ENCODE data around the gene CHRM5. TPM values are rescaled to one million over a fixed set of nuclear protein-coding genes. Genes with fewer than 3 reads are reported as not detected.
"Not testable (repeated sequence)": the region's sequence is repeated elsewhere in the genome, so short reads cannot be mapped to it uniquely, and the experiment has no call there.

The CHRM5 gene
- total and polyA plus RNA-seq, 2 experiments from 2014 or later = not detected

- H3K9me3 ChIP-seq (ENCODE audit: low read depth) = no peaks in the 10 kb centered on the region
- whole genome bisulfite sequencing (ENCODE audit: low lambda C conversion rate, missing lambda C conversion rate) = 67% methylated on average over 3 of the region's 3 CpGs
- no peak for DNase-seq (ENCODE audit: low spot score)
- H3K79me2 ChIP-seq = no peaks in the 10 kb centered on the region
- H3K4me2 ChIP-seq = no peak overlapping the region
- no peaks in the 10 kb centered on the region for H3K4me1 ChIP-seq (ENCODE audit: insufficient read depth)
- no peak overlapping the region for H2AFZ ChIP-seq
- no peaks in the 10 kb centered on the region for H4K20me1 ChIP-seq (ENCODE audit: insufficient read depth, poor library complexity, severe bottlenecking)
- H3K9me2 ChIP-seq (replicated peaks; ENCODE audit: insufficient read depth) = no peaks in the 10 kb centered on the region
- TF ChIP-seq EZH2 (IDR thresholded peaks at IDR 0.05; ENCODE audit: borderline replicate concordance) (no peak), CTCF (IDR thresholded peaks at IDR 0.05; ENCODE audit: poor library complexity) (no peak), EZH2phosphoT487 (IDR thresholded peaks at IDR 0.05; ENCODE audit: low read depth, severe bottlenecking, unreplicated experiment) (no peak)
- no peaks in the 10 kb centered on the region for H3K27me3 ChIP-seq
- no peak overlapping the region for H3K4me3 ChIP-seq
- no peaks in the 10 kb centered on the region for H3K36me3 ChIP-seq (replicated peaks; ENCODE audit: insufficient read depth, low read depth)
- no peak overlapping the region for H3K27ac ChIP-seq
Observed at GRCh38 chr15:33985751-33986150, 17.5 kb downstream of the CHRM5 start.

GRCh38 chr15:33987444-33987843 is 19.1 kb downstream of the CHRM5 start:
- Histone ChIP-seq H4K20me1 (ENCODE audit: insufficient read depth, poor library complexity, severe bottlenecking) (no peaks in the 10 kb centered on the region), H3K27me3 (no peaks in the 10 kb centered on the region), H3K36me3 (replicated peaks; ENCODE audit: insufficient read depth, low read depth) (no peaks in the 10 kb centered on the region), H3K4me3 (no peak overlapping the region), H3K9me3 (ENCODE audit: low read depth) (no peaks in the 10 kb centered on the region), H3K4me1 (ENCODE audit: insufficient read depth) (no peaks in the 10 kb centered on the region), H3K9me2 (replicated peaks; ENCODE audit: insufficient read depth) (no peaks in the 10 kb centered on the region), H3K79me2 (no peaks in the 10 kb centered on the region), H3K27ac (no peak overlapping the region), H3K4me2 (no peak overlapping the region), H2AFZ (no peak overlapping the region)
- 97% methylated on average over 3 of the region's 3 CpGs for WGBS (ENCODE audit: low lambda C conversion rate, missing lambda C conversion rate)
- TF ChIP-seq EZH2phosphoT487 (IDR thresholded peaks at IDR 0.05; ENCODE audit: low read depth, severe bottlenecking, unreplicated experiment) = no peak
- TF ChIP-seq EZH2 (IDR thresholded peaks at IDR 0.05; ENCODE audit: borderline replicate concordance) = no peak
- no peak for TF ChIP-seq CTCF (IDR thresholded peaks at IDR 0.05; ENCODE audit: poor library complexity)
- DNase-seq (ENCODE audit: low spot score) = no peak

GRCh38 chr15:33988384-33988783 is 20.1 kb downstream of the CHRM5 start:
- Histone ChIP-seq H3K4me3 (no peak overlapping the region), H3K27ac (no peak overlapping the region), H2AFZ (no peak overlapping the region), H3K4me1 (ENCODE audit: insufficient read depth) (no peaks in the 10 kb centered on the region), H3K79me2 (no peaks in the 10 kb centered on the region), H3K4me2 (no peak overlapping the region), H3K36me3 (replicated peaks; ENCODE audit: insufficient read depth, low read depth) (no peaks in the 10 kb centered on the region), H4K20me1 (ENCODE audit: insufficient read depth, poor library complexity, severe bottlenecking) (no peaks in the 10 kb centered on the region), H3K9me2 (replicated peaks; ENCODE audit: insufficient read depth) (no peaks in the 10 kb centered on the region), H3K9me3 (ENCODE audit: low read depth) (no peaks in the 10 kb centered on the region), H3K27me3 (no peaks in the 10 kb centered on the region)
- TF ChIP-seq EZH2phosphoT487 (IDR thresholded peaks at IDR 0.05; ENCODE audit: low read depth, severe bottlenecking, unreplicated experiment) = no peak
- WGBS (ENCODE audit: low lambda C conversion rate, missing lambda C conversion rate) = 89% methylated on average over 4 of the region's 4 CpGs
- DNase-seq (ENCODE audit: low spot score) = no peak

- H3K79me2 ChIP-seq = no peaks in the 10 kb centered on the region
- no peaks in the 10 kb centered on the region for H3K27me3 ChIP-seq
- DNase-seq (ENCODE audit: low spot score) = peak; percentile 25
- no peaks in the 10 kb centered on the region for H3K4me1 ChIP-seq (ENCODE audit: insufficient read depth)
- no peak overlapping the region for H3K4me3 ChIP-seq
- 73% methylated on average over 9 of the region's 9 CpGs for WGBS (ENCODE audit: low lambda C conversion rate, missing lambda C conversion rate)
- H3K9me3 ChIP-seq (ENCODE audit: low read depth) = no peaks in the 10 kb centered on the region
- H4K20me1 ChIP-seq (ENCODE audit: insufficient read depth, poor library complexity, severe bottlenecking) = no peaks in the 10 kb centered on the region
- H3K27ac ChIP-seq = no peak overlapping the region
- H2AFZ ChIP-seq = no peak overlapping the region
- TF ChIP-seq CTCF (IDR thresholded peaks at IDR 0.05; ENCODE audit: poor library complexity) = peak; percentile 54
- no peak for TF ChIP-seq EZH2 (IDR thresholded peaks at IDR 0.05; ENCODE audit: borderline replicate concordance)
- H3K36me3 ChIP-seq (replicated peaks; ENCODE audit: insufficient read depth, low read depth) = no peaks in the 10 kb centered on the region
- H3K9me2 ChIP-seq (replicated peaks; ENCODE audit: insufficient read depth) = no peaks in the 10 kb centered on the region
- no peak overlapping the region for H3K4me2 ChIP-seq
Observed at GRCh38 chr15:33994005-33994615, 25.8 kb downstream of the CHRM5 start.

GRCh38 chr15:33995666-33996065 is 27.4 kb downstream of the CHRM5 start:
- not testable (repeated sequence) for H3K36me3 ChIP-seq (replicated peaks; ENCODE audit: insufficient read depth, low read depth); H3K9me2 ChIP-seq (replicated peaks; ENCODE audit: insufficient read depth); H3K27me3 ChIP-seq; H3K4me1 ChIP-seq (ENCODE audit: insufficient read depth); H3K9me3 ChIP-seq (ENCODE audit: low read depth); H3K27ac ChIP-seq; H3K4me3 ChIP-seq; H3K79me2 ChIP-seq; H3K4me2 ChIP-seq; DNase-seq (ENCODE audit: low spot score); H2AFZ ChIP-seq; H4K20me1 ChIP-seq (ENCODE audit: insufficient read depth, poor library complexity, severe bottlenecking)
- WGBS (ENCODE audit: low lambda C conversion rate, missing lambda C conversion rate) = 94% methylated on average over 10 of the region's 10 CpGs
